ENCODE data around the gene DPAGT1. TPM values are rescaled to one million over a fixed set of nuclear protein-coding genes. Genes with fewer than 3 reads are reported as not detected.
"Not testable (repeated sequence)": the region's sequence is repeated elsewhere in the genome, so short reads cannot be mapped to it uniquely, and the experiment has no call there.

DPAGT1 gene
- polyA plus RNA-seq, 3 donors, result 55.6 to 68.1 (median 67.4) TPM

GRCh38 chr11:119067371-119068222 is 34.1 kb downstream of the DPAGT1 start, which contains the start of gene VPS11:
TSS of gene VPS11 (plus strand) at chr11:119067818. CDS start at chr11:119067824, 6 bp downstream.
- DNase-seq, result peak; percentile 96

DNA sequence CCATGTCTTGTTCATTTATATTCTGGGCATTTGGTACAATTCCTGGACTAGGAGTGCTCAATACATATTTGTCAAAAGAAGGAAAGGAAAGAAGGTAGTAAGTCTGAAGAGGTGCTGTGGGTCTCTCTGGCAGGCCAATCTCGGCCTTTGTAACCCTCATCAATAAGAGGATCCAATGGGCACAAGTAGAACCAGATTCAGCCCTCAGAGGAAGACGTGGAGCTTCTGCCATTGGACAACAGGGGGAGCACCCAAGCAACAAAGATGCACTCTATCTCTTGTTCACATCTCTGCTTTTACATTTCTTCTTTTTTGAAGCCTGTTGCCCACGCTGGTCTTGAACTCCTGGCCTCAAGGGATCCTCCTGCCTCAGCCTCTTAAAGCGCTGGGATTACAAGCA is 36.3 kb downstream of the DPAGT1 start:
- no peak for DNase-seq

DNA sequence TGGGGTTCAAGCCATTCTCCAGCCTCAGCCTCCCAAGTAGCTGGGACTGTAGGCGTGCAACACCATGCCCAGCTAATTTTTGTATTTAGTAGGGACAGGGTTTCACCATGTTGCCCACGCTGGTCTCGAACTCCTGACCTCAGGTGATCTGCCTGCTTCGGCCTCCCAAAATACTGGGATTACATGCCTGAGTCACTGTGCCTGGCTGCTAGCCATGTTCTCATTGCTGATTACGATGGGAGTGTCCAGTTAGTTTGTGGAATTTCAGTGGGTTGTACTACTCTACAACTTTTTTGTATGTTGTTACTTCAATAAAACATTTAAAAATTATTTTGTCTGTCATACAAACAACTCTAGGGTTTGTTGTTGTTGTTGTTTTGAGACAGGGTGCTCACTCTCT is 38.9 kb downstream of the DPAGT1 start:
- DNase-seq, result no peak

GRCh38 chr11:119061256-119061655 is 40.4 kb downstream of the DPAGT1 start:
- DNase-seq, result no peak

- not testable (repeated sequence) for DNase-seq
Observed at GRCh38 chr11:119059128-119059527, 42.5 kb downstream of the DPAGT1 start.

- peak; percentile 97 for DNase-seq
Observed at GRCh38 chr11:119057000-119057769, 44.5 kb downstream of the DPAGT1 start, which contains the start of gene HYOU1. TSS of gene HYOU1 (minus strand) at chr11:119057205. CDS start at chr11:119056160, 1,045 bp downstream.

DNA sequence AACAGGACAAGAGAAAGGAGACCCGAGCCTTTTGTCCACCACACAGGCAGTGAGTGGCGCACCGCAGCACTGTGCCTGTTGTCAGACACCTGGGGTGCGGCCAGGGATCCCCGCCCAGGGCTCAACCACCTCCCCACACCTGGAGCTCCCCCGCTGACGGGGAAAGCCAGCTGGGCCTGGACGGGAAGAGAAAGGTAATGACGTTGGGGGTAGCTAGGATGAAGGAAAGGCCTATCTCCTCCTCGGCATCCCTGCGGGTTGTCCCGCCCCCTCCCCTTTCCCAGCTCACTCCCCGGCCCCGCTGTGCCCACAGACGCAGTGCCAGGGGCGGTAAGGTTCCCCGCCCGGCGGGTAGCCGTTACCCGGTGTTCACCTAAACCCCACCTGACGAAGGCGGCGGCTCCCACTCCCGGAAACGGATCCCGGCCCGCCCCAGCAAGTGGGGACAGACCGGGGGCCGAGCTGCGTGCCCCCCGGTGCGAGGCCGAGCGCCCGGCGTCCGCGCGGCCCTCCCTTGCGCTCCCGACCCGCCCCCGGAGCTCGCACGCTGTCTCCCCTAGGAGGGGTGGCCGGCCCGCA is 45.1 kb downstream of the DPAGT1 start:
- DNase-seq, result no peak

- DNase-seq, result no peak
Observed at GRCh38 chr11:119055901-119056300, 45.8 kb downstream of the DPAGT1 start.

DNA sequence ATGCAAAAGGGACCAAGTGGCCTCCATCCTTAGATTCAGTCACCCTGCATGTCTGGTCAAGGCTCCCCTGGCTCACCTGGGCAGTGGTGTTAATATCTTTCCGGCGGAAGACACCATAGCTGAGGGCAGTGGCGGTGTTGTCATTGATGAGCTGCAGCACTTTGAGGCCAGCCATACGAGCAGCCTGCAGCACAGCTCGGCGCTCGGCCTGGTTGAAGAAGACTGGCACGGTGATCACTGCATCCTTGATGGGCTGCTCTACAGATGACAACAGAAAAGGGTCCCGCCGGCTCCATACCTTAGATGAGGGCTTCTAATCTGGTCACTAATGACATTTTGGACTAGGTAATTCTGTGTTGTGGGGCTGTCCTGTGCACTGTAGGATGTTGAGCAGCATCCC is 47.2 kb downstream of the DPAGT1 start:
- DNase-seq, result no peak

- no peak for DNase-seq
Observed at GRCh38 chr11:119052163-119052814, 49.4 kb downstream of the DPAGT1 start.

GRCh38 chr11:119051440-119052162 is 50.1 kb downstream of the DPAGT1 start:
- DNase-seq, result no peak

DNA sequence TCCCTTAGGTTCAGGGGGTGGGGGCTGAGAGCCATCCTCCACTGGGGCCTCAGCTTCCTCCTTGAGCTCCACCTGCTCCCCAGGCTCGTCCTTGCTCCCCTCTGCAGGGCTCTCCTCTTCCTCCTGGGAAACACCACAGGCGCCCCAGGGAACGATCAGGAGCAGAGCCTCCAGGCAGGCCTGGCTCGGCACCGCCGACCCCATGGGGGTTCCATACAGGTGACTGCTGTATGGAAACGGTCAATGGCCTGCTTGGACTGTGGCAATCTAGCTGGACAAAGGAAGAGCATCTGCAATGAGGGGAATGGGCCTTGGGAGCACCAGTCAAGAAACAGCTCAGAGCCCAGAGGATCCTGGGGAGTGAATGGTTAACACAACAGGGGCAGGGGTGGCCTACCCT is 52.6 kb downstream of the DPAGT1 start:
- no peak for DNase-seq

DNA sequence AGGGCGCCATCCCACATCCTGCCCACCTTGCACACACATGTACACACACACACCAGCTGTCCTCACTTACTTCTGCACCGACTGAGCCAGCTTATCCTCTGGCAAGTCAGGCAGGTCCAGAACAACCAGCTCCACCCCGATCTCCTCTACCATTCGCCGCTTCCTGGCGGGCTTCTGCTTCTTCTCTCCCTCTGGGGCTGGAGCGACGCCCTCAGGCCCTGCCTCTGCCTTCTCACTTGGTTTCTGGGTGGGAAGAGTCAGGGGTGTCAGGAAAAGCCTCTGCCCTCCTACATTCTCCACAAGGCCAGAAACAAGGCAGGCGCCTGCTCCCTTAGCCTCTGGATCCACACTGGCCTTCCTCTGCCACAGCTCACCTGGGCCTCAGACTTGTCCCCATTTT is 53.0 kb downstream of the DPAGT1 start:
- no peak for DNase-seq

- no peak for DNase-seq
Observed at GRCh38 chr11:119047205-119047604, 54.4 kb downstream of the DPAGT1 start.

Other genes starting within 250 kb of the DPAGT1 start
- gene CXCR5, start 218.0 kb downstream of the DPAGT1 start, polyA plus RNA-seq (ENCODE audit: insufficient read length in 3 of 3), result not detected
- gene BCL9L, start 175.9 kb downstream of the DPAGT1 start, polyA plus RNA-seq (ENCODE audit: insufficient read length in 3 of 3), result 10 to 100 TPM; 37.8 to 42.7 (median 38.5) TPM
- 10 to 100 TPM; 13.4 to 22.5 (median 14.2) TPM for gene UPK2, start 145.6 kb downstream of the DPAGT1 start, polyA plus RNA-seq (ENCODE audit: insufficient read length in 3 of 3)
- gene FOXR1, start 130.1 kb downstream of the DPAGT1 start, polyA plus RNA-seq (ENCODE audit: insufficient read length in 3 of 3), result under 1 TPM in 2 of 3 donors, not detected in 1; 0.07 to 0.29 TPM
- 10 to 100 TPM; 14.4 to 44.2 (median 40.8) TPM for gene CENATAC, start 103.7 kb downstream of the DPAGT1 start, polyA plus RNA-seq (ENCODE audit: insufficient read length in 3 of 3)
- 1,000 to 10,000 TPM; 1,004 to 1,217 (median 1,026) TPM for gene RPS25, start 83.5 kb downstream of the DPAGT1 start, polyA plus RNA-seq (ENCODE audit: insufficient read length in 3 of 3)
- 100 to 1,000 TPM in 1 of 3 donors, 10 to 100 TPM in 2; 94.6 to 110 (median 98.5) TPM for gene TRAPPC4, start 83.1 kb downstream of the DPAGT1 start, polyA plus RNA-seq (ENCODE audit: insufficient read length in 3 of 3)
- 100 to 1,000 TPM; 110 to 120 (median 112) TPM for gene SLC37A4, start 71.0 kb downstream of the DPAGT1 start, polyA plus RNA-seq (ENCODE audit: insufficient read length in 3 of 3)
- 100 to 1,000 TPM; 115 to 133 (median 124) TPM for gene HYOU1, start 44.6 kb downstream of the DPAGT1 start, polyA plus RNA-seq (ENCODE audit: insufficient read length in 3 of 3)
- 10 to 100 TPM; 55.0 to 66.1 (median 57.7) TPM for gene VPS11, start 34.0 kb downstream of the DPAGT1 start, polyA plus RNA-seq (ENCODE audit: insufficient read length in 3 of 3)
- 10 to 100 TPM; 22.8 to 34.6 (median 28.2) TPM for gene HMBS, start 17.0 kb downstream of the DPAGT1 start, polyA plus RNA-seq (ENCODE audit: insufficient read length in 3 of 3)
- gene C2CD2L, start 5.5 kb upstream of the DPAGT1 start, polyA plus RNA-seq (ENCODE audit: insufficient read length in 3 of 3), result 10 to 100 TPM; 11.8 to 12.5 (median 12.1) TPM
- gene HINFP, start 19.7 kb upstream of the DPAGT1 start, polyA plus RNA-seq (ENCODE audit: insufficient read length in 3 of 3), result 10 to 100 TPM; 28.1 to 43.7 (median 42.6) TPM
- 1 to 10 TPM in 1 of 3 donors, under 1 TPM in 2; 0.70 to 1.4 (median 0.92) TPM for gene ABCG4, start 47.2 kb upstream of the DPAGT1 start, polyA plus RNA-seq (ENCODE audit: insufficient read length in 3 of 3)
- gene NLRX1, start 66.9 kb upstream of the DPAGT1 start, polyA plus RNA-seq (ENCODE audit: insufficient read length in 3 of 3), result 10 to 100 TPM; 12.4 to 15.1 (median 14.3) TPM
- 10 to 100 TPM; 16.0 to 26.2 (median 23.8) TPM for gene NHERF4, start 83.6 kb upstream of the DPAGT1 start, polyA plus RNA-seq (ENCODE audit: insufficient read length in 3 of 3)
- gene CBL, start 104.5 kb upstream of the DPAGT1 start, polyA plus RNA-seq (ENCODE audit: insufficient read length in 3 of 3), result 10 to 100 TPM; 17.7 to 22.5 (median 22.2) TPM
- 10 to 100 TPM; 49.4 to 55.0 (median 52.8) TPM for gene MCAM, start 215.3 kb upstream of the DPAGT1 start, polyA plus RNA-seq (ENCODE audit: insufficient read length in 3 of 3)
- 10 to 100 TPM; 33.5 to 39.5 (median 38.2) TPM for gene RNF26, start 232.7 kb upstream of the DPAGT1 start, polyA plus RNA-seq (ENCODE audit: insufficient read length in 3 of 3)
- gene C1QTNF5, start 239.0 kb upstream of the DPAGT1 start, polyA plus RNA-seq (ENCODE audit: insufficient read length in 3 of 3), result 10 to 100 TPM; 24.4 to 32.5 (median 25.5) TPM
- gene MFRP, start 244.9 kb upstream of the DPAGT1 start, polyA plus RNA-seq (ENCODE audit: insufficient read length in 3 of 3), result not detected